Measurements from ENCODE around the gene PHF12.
"Not testable (repeated sequence)": the region's sequence is repeated elsewhere in the genome, so short reads cannot be mapped to it uniquely, and the experiment has no call there.

PHF12 gene

DNA sequence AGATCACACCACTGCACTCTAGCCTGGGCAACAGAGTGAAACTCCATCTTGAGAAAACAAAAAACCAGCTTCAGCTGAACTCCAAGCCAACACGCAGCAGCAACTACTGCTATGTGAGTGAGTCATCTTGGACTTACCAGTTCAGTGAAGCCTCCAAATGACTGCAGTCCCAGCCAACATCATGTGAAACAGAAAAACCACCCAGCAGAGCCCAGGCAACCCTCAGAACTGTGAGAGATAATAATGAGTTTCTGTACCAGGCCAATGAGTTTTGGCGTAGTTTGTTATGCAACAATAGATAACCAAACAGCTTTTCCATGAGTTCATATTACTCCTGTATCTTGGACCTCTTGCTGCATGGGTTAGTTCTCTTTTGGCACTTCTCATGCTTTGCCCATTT lies 23.3 kb downstream of the PHF12 start:
- DNase-seq: peak; percentile 51

DNA sequence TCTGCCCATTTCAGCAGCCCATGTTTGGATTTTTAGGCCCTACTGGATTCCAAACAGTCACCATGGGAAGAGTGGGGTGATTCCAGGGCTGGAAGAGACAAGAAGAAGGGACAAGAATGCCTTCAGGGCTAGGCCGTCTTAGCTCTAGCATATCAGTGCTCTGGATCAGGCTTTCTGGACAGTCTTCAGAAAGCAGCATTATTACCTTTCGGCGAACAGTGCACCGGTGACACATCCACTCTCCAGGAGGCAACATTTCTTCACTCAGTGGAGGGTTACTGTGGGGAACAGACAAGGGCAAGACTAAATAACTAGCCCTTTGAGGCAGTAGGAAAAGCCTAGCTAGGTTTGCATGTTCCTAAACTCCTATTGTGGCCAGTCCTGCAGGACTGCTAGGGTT lies 24.5 kb downstream of the PHF12 start:
- DNase-seq: no peak

DNA sequence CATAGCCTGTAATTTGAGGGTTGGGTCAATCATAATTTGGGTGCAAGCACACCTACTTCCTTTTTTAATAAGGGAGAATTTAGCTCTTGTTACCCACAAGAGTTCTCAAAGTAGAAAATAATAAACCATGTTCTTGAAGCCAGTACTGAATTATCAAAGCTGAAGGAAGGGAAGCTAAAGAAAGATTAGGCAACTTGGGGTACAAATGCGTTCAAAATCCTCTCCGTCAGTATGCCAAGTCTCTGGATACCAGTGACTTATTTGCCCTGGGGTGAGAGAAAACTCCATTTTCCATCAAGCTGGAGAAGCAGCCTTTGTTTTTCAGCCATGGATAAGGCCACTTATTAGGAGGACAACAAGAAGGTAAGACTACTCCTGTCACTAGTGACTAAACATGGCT lies 25.0 kb downstream of the PHF12 start:
- no peak for DNase-seq

DNA sequence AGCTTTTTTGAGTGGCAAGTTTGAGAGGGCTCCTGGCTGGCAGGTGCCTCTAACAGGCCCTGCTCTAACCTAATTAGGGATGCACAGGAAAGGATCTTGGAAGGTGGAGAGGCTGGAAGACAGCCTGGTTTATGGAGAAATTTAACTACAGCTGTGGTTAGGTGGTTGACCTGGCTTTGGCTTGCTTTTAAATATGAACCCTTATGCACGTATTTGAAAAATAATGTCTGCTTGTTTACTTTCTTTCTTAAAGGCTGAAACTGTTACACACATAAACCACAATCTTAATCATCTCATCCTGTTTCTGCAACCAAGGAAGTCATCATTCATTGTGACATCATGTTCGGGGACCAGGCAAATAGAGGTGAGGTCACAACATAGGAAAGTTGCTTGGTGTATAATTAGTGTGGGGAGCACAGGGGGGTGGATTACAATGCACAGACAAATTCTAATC lies 25.4 kb downstream of the PHF12 start:
- DNase-seq: no peak

DNA sequence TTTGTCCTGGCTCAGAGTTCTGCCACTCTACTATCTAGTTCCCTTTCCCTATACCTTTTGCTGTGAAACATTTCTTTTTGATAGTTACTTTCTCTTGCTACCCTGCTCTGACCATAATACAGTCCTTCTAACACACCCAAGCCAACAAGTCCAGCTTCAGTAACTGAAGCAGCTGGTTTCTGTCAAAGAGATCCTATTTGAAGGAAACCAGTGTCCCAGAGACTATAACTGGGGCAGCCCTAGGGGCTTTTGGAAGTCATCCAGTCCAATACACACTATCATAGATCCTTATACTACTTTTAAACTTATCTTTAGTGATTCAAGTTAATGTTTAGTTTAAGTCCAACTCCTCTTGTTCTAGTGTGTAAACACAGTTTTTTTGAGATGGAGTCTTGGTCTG lies 31.1 kb downstream of the PHF12 start:
- no peak for DNase-seq

DNA sequence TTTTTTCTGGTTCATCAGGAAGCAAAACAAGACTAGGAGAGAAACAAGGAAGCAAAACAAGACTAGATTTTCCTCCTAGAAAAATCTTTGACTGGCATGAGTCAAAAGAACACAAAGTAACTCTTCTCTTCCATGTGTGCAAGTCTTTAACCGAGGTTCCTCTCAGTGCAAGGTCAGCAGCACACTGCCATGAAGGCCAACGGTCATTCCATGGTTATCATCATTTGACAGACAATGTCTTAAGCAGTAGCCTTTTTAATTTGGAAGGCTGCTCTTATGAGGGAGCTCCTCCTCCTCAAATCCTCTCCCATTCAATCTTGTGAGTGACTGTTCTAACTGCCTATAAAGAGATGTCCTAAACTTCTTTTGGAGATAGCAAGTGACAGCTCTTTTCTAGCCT lies 33.0 kb downstream of the PHF12 start:
- DNase-seq: no peak

DNA sequence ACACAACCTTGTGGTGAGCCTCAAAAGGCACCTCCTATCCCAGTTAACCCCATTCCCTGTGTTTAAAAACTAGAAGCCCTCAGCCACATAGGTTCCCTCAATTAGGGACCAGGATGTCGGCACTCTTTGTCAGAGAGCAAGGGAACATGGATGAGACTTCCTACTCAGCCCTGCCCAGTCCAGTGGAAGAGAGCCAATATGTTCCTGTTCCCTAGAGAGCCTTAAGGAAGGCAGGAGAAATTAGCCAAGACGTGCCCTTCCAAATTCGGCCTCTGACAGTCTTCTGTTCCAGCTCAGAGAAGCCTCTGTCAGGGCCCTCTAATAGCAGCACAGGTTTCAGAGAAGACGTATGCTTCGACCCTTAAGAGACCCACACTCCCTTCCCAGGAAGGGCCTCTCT lies 33.9 kb downstream of the PHF12 start:
- DNase-seq: no peak

DNA sequence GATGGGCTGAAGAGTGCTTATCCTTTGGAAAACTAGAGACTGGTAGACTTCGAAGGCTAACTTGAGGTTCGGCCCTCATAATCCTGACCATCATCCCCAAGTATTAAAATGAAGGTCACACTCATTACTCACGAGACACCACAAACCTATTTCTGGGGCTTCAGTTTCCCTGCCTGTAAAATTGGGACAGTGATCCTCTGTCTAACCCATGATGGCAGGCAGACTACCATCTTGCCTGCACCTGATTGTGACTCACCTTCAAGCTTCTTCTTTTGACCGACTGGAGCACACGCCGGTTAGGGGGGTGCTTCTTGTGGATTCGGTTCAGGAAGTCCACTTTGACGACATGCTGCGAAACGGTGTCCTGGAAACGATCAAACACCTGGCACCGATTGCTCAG lies 34.3 kb downstream of the PHF12 start:
- DNase-seq: no peak

DNA sequence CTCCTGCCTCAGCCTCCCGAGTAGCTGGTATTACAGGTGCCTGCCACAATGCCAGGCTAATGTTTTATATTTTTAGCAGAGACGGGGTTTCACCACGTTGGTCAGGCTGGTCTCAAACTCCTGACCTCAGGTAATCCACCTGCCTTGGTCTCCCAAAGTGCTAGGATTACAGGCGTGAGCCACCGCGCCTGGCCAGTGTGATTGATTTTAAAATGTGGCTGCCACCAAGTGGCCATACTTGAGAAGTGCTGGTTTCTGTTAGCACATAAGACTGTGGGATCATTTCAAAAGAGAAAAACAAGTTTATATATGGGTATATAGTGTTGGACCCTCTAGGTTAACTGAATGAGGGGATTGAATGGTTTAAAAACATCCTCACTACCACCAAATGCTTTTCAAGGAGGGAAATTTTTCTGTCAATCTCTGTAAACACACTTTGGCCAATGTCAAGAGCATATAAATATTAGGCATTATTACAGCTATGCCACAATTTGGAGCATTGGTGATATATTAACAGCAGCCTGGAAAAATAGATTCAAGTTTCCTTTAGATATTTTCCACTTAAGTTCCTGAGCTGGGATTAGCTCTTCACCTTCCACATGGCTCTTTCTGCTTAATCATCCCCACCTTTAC lies 34.9 kb downstream of the PHF12 start:
- DNase-seq: no peak

DNA sequence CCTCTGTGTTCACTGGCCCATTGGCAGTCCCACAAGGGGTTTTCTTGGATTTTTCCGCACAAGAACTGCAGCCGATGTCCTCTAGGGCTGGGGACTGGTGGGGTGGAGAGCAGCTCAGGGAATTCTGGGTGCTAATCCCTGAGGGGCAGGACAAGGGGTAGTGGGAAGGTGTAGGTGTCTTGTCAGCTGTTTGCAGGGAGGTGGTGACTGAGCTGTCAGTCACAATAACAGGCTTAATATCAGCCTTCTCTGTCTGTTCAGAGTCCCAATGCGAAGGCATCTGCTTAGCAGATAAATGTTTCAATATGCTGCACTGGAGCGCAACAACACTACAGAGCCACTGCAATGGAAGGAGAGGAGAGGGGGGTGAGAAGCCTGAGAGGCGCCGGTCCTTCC lies 38.4 kb downstream of the PHF12 start:
- no peak for DNase-seq

DNA sequence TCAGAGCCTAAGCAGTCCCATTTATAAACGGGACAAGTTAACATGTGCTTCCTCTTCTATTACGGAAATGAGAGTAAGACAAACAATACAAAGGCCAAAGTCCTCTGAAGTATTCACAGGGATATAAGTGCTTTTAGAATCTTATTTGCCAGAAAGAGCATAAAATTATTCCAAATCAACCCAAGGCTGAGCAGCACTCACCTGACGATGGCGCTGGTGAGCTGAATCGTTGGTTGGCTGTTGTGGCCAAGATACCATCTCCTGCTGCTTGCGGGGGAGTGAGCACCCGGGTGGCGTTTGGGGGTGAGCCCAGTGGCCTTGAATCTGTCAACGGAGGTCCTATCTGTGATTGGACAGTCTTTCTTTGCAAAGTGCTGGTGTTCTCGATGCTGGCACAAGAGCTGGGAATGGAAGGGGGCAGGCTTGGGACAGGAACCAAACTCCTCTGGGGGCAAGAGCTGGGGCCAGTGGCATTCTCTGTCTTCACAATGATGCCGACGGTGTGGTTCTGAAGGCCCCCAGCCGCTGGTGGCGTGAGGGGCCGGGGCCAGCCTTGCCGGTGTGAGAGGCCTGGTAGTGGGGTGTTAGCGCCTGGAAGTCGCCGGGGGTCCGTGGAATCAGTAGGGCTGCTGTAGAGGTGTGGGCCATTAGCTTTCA lies 38.9 kb downstream of the PHF12 start:
- DNase-seq: peak; percentile 57

DNA sequence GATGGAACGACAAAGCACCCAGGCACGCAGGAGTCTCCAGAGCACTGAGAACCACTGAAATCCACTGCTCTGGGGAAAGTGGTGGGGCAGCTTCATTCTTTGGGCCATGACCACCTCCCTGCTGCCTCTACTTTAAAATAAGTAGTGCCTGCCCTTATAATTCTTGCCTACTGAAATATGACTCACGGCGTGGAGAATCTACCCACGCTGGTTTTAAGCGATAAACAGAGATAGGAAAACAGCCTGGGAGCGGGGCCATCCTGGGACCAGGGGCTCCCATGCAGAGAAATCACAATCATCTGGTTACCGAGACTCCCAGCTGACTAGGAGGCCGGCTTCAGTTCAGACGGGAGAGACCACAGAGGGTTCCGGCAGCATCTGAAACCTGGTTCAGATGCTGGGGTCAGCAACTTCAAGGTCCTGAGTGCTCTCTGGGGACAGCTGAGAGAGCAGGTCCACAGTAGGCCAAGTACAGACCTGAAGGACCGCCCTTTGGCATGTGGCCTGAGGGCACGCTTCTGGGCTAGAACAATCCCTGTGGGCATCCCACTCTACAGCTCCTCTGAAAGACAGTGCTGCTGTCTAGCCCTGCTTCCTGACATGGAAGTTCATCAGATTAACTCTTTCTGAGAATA lies 39.8 kb downstream of the PHF12 start:
- DNase-seq: no peak

DNA sequence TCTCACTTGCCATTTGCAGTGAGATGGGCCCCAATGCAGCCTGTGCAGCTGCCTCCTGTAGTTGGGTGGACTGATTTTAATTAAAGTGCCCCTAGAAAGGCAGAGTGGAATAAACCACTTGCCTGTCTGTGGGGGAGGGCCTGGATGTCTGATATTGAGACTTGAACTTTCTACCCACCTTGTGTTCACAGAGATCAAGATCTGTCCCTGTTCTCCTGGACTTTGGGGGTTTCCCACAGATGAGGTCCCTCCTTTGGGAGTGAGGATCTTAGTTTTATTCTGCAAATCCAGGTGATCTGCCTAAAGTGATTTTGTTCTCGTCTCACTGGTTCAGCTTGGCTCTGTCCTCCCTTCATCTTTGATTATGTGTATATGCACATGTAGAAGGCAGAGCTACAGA lies 40.8 kb downstream of the PHF12 start:
- DNase-seq: no peak

DNA sequence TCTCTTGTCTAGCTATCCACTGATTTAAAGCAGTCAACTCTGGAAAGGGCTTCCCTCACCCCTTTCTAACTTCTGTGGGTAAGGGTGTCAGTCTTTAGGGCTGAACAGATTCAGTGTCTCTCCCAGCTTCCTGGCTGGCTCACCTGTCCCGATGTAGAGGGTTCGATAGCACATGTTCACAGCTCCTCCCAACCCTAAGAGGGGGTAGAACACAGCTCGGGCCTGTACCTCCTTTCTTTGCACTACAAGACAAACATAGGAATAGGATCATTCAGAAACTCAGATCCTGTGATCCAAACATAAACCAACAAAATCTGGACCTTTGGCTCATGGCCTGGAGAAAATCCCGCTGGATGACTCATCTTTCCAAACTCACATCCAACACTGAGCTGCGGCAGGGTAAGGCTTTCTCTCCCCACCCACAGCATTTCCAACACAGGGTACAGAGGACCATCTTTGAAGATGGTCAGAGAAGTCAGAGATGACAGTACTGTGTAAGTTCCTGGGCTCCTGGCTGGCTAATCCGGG lies 42.6 kb downstream of the PHF12 start:
- DNase-seq: no peak

DNA sequence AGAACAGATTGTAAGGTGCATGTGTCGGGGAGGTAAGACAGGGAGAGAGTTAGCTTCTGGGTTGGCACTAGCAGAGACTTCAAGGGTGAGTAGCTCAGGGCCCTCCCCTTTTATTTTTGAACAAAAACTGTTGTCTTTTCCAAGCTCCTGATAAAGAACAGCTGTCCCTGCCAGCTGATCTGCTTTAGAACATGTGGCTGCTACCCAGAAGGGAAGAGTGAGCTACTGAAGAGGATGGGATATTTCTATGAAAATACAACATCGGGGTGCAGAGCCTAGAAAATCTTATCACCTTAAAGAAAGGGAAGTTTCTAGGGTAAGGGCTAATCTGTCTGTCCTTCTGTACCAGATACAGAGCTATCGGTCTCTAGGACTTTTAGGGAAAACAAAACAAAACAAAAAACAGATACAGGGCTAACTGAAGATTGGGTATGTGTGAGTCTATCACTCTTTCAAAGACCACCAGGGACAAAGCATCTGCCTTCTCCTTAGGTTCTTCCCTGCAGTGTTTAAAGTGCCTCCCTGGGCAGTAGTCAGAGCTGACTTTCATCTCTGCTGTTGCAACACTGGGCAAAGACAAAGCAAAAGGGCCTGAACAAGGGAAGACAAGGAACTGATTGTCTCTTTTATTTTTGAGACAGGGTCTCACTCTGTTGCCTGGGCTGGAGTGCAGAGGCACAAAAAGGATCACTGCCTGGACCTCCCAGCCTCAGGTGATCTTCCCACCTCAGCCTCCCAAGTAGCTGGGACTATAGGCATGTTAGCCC lies 43.4 kb downstream of the PHF12 start:
- no peak for DNase-seq

DNA sequence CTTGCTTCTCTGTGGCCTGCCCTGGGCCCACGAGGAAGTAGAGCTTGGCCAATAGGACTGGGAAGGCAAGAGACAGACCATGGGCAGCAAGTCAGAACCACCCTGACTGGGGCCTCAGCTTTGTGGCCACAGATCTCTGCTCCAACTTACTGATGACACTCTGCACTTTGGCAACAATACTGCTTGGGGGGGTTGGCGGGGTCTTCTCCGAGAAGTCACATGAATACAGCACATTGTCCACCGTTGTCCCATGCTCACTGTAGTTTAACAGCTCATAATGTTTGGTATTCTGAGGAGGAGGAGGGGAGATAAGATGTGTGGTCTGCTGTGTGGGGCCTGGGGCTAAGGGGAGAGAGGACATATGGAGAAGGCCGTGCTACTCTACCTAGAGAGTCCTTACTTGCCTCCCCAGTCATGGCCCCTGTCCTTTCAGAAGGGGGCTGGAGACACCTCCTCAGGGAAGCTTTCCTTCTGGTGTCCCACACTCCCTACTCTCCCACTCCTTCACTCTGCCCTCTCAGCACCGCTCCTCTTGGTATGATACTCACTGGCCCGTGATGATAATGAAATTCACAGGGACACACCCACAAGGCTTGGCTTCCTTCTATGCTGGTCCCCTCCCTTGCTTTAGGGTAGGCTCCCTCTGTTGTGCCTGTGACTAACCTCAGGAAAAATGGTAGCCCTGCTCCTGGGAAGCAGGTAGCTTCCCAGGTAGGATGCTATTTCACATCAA lies 44.4 kb downstream of the PHF12 start:
- no peak for DNase-seq

DNA sequence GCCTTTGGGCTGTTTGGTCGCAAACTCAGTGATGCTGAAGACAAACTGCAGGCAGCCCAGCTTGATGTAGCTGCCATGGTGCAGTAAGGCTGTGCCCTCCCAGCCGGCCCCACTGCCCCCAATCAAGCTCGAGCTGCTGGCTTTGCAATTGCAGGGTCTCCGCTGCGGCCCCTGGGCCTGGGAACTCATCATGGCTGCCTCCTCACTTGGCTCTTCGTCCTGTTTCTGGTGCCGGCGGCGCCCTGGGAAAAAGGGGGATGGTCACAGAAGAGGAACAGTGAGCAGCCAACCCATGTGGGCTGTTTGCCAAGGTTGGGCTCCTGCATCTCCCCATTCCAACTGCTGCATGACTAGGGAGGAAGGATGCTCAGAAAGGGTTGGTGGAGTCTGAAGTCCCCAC lies 45.0 kb downstream of the PHF12 start:
- DNase-seq: no peak

DNA sequence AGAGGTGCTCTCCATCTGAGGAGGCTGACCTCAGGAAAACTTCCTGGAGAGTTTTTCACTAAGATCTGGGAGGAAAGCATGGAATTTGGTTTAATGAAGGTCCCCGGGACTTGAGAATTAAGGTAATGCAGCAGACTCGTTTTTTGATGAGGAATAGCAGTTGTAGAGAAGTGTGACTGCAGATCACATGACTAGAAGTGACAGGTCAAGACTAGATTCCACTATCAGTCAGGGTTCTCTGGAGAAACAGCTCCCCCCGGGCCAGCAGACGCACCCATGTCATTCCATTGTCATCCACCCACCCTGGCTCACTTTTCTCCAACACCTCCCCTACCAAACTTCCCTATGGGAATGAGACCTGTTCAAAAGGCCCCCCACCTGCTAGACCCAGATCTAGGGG lies 46.5 kb downstream of the PHF12 start:
- DNase-seq: no peak

DNA sequence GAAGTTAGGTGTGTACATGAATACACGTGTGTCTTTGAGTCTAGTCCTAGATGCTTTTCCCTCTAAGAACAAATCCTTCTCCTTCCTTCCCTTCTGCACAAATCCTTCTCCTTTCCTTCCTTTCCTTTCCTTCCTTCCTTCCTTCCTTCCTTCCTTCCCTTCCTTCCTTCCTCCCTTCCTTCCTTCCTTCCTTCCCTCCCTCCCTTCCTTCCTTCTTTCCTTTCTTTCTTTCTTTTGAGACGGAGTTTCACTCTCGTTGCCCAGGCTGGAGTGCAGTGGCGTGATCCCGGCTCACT lies 47.8 kb downstream of the PHF12 start:
- DNase-seq: not testable (repeated sequence)

DNA sequence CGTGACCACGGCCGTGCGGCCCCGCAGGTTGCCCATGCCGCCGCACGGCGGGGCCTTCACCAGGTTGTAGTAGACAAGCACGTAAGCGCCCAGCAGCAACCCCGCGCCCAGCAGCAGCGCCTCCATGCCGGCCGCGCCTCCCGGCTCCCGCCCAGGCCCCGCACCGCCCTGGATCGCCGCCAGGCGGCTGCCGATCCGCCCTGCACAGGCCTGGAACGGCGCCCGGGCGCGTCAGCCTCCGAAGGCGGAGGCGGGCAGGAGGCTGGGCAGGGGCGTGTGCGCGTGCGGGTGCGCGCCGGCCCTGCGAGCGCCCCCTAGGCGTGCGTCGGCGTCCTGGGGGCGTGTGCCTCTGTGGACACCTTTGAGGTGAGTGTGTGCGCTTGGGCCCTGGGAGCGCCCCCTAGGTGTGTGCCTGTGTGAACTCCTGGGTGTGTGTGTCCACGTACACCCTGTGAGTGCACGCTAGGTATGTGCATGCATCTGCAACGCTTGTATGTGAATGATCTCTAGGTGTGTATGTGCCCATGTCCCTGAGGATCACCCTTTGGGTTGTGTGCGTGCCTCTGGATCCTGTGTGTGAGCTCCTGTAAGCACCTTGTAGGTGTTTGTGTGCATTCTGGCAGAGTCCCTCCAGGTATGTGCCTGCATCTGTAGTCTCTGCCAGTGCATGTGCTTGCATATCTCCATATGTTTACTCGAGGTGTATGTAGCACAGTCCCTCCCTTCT lies 48.3 kb downstream of the PHF12 start, which contains the start of gene DHRS13:
DHRS13 (minus strand) TSS at position 261 of the 727 bp plus-strand sequence; CDS start at position 126, 135 bp downstream.
- DNase-seq: peak; percentile 93

DNA sequence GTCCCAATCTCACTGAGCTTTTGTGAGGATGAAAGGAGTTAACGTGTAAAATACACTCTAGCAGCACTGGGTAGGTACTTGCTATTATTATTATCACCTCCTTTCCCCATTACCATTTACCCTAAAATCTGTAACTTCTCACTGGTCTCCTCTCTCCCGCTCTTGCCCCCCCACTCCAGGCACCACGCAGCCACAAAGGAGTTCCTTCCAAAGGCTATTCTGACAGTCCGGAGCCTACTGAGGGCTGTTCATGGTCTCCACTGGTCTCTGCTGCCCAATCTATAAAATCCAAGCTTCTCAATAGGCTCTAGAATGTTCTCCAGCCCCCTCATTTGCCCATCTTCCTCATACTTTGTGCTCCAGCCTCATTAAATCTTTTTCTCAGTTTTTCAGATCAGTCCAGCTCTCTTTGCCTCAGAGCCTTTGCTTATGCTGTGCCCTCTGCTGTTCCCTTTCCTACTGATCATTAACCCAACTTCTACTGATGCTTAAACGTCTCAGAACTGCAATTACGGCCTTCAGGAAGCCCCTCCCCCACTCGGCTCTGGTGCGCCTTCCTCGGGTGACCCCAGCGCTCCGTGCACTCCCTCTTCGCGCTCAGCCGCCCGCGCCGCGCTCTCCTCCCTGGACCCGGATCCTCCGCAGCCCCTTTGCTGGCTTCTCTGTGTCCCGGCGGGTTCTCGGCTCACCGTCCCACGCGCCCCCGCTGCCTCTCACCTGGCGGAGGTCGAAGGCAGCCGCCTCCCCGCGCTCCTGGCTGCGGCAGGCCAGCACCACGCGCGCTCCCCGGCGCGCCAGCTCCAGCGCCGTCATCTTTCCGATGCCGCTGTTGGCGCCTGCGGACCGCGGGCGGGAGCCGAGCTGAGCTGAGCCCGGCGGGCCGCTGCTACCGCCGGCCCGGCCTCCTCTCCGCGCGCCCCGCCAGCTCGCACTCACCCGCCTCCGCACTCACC lies 49.2 kb downstream of the PHF12 start:
- peak; percentile 72 for DNase-seq

All from stimulated activated CD8-positive, alpha-beta memory T cell treated with anti-CD3 and anti-CD28 coated beads, Interleukin-4, amount 100 ng/mL, for 48 hours (primary cell).